Measurements from ENCODE around the gene MFAP5.

- TF ChIP-seq, protein P1, sequence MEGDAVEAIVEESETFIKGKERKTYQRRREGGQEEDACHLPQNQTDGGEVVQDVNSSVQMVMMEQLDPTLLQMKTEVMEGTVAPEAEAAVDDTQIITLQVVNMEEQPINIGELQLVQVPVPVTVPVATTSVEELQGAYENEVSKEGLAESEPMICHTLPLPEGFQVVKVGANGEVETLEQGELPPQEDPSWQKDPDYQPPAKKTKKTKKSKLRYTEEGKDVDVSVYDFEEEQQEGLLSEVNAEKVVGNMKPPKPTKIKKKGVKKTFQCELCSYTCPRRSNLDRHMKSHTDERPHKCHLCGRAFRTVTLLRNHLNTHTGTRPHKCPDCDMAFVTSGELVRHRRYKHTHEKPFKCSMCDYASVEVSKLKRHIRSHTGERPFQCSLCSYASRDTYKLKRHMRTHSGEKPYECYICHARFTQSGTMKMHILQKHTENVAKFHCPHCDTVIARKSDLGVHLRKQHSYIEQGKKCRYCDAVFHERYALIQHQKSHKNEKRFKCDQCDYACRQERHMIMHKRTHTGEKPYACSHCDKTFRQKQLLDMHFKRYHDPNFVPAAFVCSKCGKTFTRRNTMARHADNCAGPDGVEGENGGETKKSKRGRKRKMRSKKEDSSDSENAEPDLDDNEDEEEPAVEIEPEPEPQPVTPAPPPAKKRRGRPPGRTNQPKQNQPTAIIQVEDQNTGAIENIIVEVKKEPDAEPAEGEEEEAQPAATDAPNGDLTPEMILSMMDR (IDR thresholded peaks at IDR 0.05), result no peak
- no peak for TF ChIP-seq POLR2A (IDR thresholded peaks at IDR 0.05)
These were observed 35.7 kb upstream of the MFAP5 start for GRCh38 chr12:8698132-8698851.

Data from esophagus squamous epithelium (tissue), 4 donors.